PC-9 (cell line): ENCODE results near the gene PIK3R5. TPM values are rescaled to one million over a fixed set of nuclear protein-coding genes. Genes with fewer than 3 reads are reported as not detected.

Source experiments
- BruUV-seq: library from RNA; stranded (reverse); fragments of 400-500 nt; replicated peaks from 2 replicates; lab custom pipeline; 2021; lab: Mats Ljungman, UMichigan
- CTCF ChIA-PET: fragments of 300-600 bp; sonication (Branson Sonifier 250); formaldehyde crosslinking; loops from one replicate; lab custom pipeline; 2022; ENCODE audit warnings: antibody characterized with exemption; lab: Charles Lee
- POLR2A ChIA-PET: fragments of 300-600 bp; sonication (Branson Sonifier 250); formaldehyde crosslinking; loops from one replicate; lab custom pipeline; 2022; ENCODE audit warnings: antibody characterized with exemption; ENCODE audit not compliant: unreplicated experiment; lab: Charles Lee
- DNase-seq, 2 experiments: peaks; one replicate each; pipeline versions ENCODE4 v3.0.0 to v3.0.0-alpha.2; 2015 to 2022; ENCODE audit warnings: mixed read lengths in 1 of 2
- H2AFZ ChIP-seq: fragments of 200-600 bp; sonication (generic); 2 replicates; pipeline ENCODE4 v1.8.1; 2017; ENCODE audit warnings: antibody characterized with exemption
- H3F3A ChIP-seq: fragments of 200-600 bp; sonication (generic); 2 replicates; pipeline ENCODE4 v1.8.1; 2017; ENCODE audit warnings: antibody characterized with exemption, mild to moderate bottlenecking, low read depth; ENCODE audit not compliant: insufficient read depth
- H3K27ac ChIP-seq: fragments of 200-600 bp; sonication (generic); 2 replicates; pipeline ENCODE4 v1.6.1; 2016; ENCODE audit warnings: mixed run types
- H3K27me3 ChIP-seq: fragments of 200-600 bp; sonication (generic); 2 replicates; pipeline ENCODE4 v1.6.1; 2016; ENCODE audit warnings: low read depth, mixed run types; ENCODE audit not compliant: insufficient read depth
- H3K36me3 ChIP-seq: fragments of 200-600 bp; sonication (generic); 2 replicates; pipeline ENCODE4 v1.6.1; 2016; ENCODE audit warnings: low read depth, mixed run types
- H3K4me1 ChIP-seq: fragments of 200-600 bp; sonication (generic); replicated peaks from 2 replicates; pipeline ENCODE4 v1.6.1; 2016; ENCODE audit warnings: mixed run types; ENCODE audit not compliant: insufficient read depth
- H3K4me2 ChIP-seq: fragments of 200-600 bp; sonication (generic); 2 replicates; pipeline ENCODE4 v1.6.1; 2017; ENCODE audit warnings: mixed run types
- H3K4me3 ChIP-seq: fragments of 200-600 bp; sonication (generic); 2 replicates; pipeline ENCODE4 v1.6.1; 2016; ENCODE audit warnings: mixed run types
- H3K79me2 ChIP-seq: fragments of 200-600 bp; sonication (generic); 2 replicates; pipeline ENCODE4 v1.6.1; 2017; ENCODE audit warnings: low read depth, mixed run types
- H3K9me2 ChIP-seq: fragments of 200-600 bp; sonication (generic); 2 replicates; pipeline ENCODE4 v1.8.1; 2017; ENCODE audit warnings: mild to moderate bottlenecking; ENCODE audit not compliant: insufficient read depth
- H3K9me3 ChIP-seq: fragments of 200-600 bp; sonication (generic); 2 replicates; pipeline ENCODE4 v1.8.1; 2016; ENCODE audit warnings: low read depth; ENCODE audit not compliant: insufficient read depth
- H4K20me1 ChIP-seq: fragments of 200-600 bp; sonication (generic); 2 replicates; pipeline ENCODE4 v1.8.1; 2017; ENCODE audit not compliant: insufficient read depth
- EZH2 ChIP-seq: fragments of 200-600 bp; sonication (generic); IDR thresholded peaks from 2 replicates; pipeline ENCODE4 v1.8.0; 2017; ENCODE audit warnings: antibody characterized with exemption, low read depth
- intact Hi-C: fragments of 100-400 bp; cut with micrococcal nuclease; formaldehyde crosslinking; loops from one replicate; pipeline ENCODE4 v1.10.0; 2022; ENCODE audit not compliant: unreplicated experiment
- total RNA-seq: library from RNA; stranded (reverse); gene quantifications from 2 replicates; pipeline ENCODE4 v1.2.3, GENCODE V29; 2021
- TF ChIP-seq, protein P1 (sequence below): fragments of 200-600 bp; sonication (generic); conservative IDR thresholded peaks from 2 replicates; pipeline ENCODE4 v1.6.1; 2017; ENCODE audit warnings: mixed run types, antibody characterized with exemption, mild to moderate bottlenecking, moderate library complexity

PIK3R5 gene
- total RNA-seq, 1 experiment from 2014 or later, result not detected

DNA sequence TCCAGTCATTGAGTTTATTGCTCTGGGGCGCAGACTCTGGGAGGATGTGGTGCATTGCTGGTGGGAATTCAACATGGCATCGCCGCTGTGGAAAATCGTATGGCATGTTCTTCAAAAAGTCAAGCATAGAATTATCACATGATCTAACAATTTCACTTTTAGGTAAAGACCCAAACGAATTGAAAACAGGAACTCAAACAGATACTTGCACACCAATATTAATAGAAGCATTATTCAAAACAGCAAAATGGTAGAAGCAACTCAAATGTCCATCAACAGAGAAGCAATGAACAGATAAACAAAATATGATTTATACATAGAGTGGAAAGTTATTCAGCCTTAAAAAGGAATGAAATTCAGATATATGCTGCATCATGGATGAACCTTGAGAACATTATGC, 113.9 kb downstream of the PIK3R5 start:
- no peaks in the 10 kb centered on the region for H3K4me1 ChIP-seq
- no peaks in the 10 kb centered on the region for H3K9me3 ChIP-seq
- H3K4me3 ChIP-seq, result no peak overlapping the region
- H4K20me1 ChIP-seq, result no peaks in the 10 kb centered on the region
- ChIA-PET POLR2A (no interaction called here), CTCF (no interaction called here)
- intact Hi-C loops, result no loop called here
- DNase-seq, result no peak
- H3K27me3 ChIP-seq, result peaks cover 11% of the 10 kb centered on the region
- H2AFZ ChIP-seq, result no peak overlapping the region
- H3K27ac ChIP-seq, result no peak overlapping the region
- H3F3A ChIP-seq, result no peaks in the 10 kb centered on the region
- H3K9me2 ChIP-seq, result no peaks in the 10 kb centered on the region
- no peaks in the 10 kb centered on the region for H3K79me2 ChIP-seq
- TF ChIP-seq, protein P1, sequence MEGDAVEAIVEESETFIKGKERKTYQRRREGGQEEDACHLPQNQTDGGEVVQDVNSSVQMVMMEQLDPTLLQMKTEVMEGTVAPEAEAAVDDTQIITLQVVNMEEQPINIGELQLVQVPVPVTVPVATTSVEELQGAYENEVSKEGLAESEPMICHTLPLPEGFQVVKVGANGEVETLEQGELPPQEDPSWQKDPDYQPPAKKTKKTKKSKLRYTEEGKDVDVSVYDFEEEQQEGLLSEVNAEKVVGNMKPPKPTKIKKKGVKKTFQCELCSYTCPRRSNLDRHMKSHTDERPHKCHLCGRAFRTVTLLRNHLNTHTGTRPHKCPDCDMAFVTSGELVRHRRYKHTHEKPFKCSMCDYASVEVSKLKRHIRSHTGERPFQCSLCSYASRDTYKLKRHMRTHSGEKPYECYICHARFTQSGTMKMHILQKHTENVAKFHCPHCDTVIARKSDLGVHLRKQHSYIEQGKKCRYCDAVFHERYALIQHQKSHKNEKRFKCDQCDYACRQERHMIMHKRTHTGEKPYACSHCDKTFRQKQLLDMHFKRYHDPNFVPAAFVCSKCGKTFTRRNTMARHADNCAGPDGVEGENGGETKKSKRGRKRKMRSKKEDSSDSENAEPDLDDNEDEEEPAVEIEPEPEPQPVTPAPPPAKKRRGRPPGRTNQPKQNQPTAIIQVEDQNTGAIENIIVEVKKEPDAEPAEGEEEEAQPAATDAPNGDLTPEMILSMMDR, result no peak
- no peak for TF ChIP-seq EZH2
- no TSS peak for BruUV-seq
- no peaks in the 10 kb centered on the region for H3K36me3 ChIP-seq
- H3K4me2 ChIP-seq, result no peak overlapping the region

DNA sequence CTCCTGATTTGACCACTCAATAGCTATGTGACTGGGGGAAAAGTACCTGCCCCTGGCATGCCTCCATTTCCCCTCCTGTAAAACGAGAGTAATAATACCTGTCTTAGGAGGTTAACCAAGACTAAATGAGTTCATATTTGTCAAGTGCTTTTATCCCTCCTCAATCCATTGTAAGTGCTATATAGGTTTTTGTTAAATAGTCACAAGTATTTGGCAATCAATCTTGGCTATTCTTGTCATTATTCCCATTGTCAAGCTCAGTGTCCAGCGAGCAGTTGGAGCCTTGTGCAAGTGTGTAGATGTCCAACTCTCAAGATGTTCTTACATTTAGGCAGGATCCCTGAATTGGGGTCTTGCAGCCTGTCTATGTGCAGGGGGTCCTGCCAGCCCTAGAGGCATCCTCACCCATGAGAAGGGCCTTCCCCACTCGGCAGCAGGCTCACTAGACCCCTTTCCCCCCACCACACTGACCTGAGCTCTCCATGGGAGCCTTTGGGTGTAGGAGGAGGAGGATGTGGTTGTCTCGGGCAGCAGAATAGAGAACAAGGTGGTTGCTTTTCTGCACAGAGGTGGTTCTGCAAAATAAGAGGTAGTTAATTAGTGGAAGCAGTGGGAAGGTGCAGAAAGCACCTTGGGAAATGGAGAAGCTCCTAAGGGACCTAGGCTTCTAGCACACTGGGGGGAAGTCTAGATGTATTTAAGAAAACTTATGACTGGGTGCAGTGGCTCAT, 116.0 kb downstream of the PIK3R5 start:
- no peak for DNase-seq
- Histone ChIP-seq H3K9me3 (no peaks in the 10 kb centered on the region), H4K20me1 (no peaks in the 10 kb centered on the region), H3K9me2 (no peaks in the 10 kb centered on the region), H3K36me3 (no peaks in the 10 kb centered on the region), H3K27ac (no peak overlapping the region), H3K79me2 (no peaks in the 10 kb centered on the region), H3K4me2 (no peak overlapping the region), H3K4me1 (no peaks in the 10 kb centered on the region), H2AFZ (no peak overlapping the region), H3F3A (no peaks in the 10 kb centered on the region), H3K4me3 (no peak overlapping the region), H3K27me3 (peaks cover 2% of the 10 kb centered on the region)
- POLR2A ChIA-PET, result no interaction called here
- intact Hi-C loops, result no loop called here
- CTCF ChIA-PET, result no interaction called here
- no peak for TF ChIP-seq EZH2
- TF ChIP-seq, protein P1, result no peak
- no TSS peak for BruUV-seq

DNA sequence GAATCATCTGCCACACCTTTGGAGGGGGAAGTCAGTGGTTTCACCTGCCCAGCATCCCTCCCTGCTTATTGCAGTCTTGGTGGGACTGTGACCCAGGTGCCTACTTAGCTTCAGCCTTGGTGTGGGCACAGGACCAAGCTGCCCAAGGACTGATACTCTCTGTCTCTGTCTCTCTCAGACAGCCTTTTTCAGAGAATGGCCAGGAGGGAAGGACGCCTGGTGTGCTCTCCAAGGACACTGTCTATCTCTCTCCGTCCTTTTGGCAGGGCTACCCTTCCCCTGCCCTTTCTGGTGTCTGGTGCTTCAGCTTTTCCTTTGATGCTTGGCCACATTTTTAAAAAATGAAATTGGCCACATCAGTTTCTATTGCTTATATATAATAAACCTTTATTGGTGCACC, 117.6 kb downstream of the PIK3R5 start:
- H3K9me3 ChIP-seq, result no peaks in the 10 kb centered on the region
- no peak overlapping the region for H3K4me3 ChIP-seq
- ChIA-PET POLR2A (no interaction called here), CTCF (no interaction called here)
- H3K27me3 ChIP-seq, result no peaks in the 10 kb centered on the region; the same call in none of the 2 replicates
- no peak overlapping the region for H3K27ac ChIP-seq
- no peaks in the 10 kb centered on the region for H3K79me2 ChIP-seq
- H2AFZ ChIP-seq, result no peak overlapping the region
- intact Hi-C loops, result no loop called here
- no peaks in the 10 kb centered on the region for H3K4me1 ChIP-seq
- H3K9me2 ChIP-seq, result no peaks in the 10 kb centered on the region
- H3F3A ChIP-seq, result no peaks in the 10 kb centered on the region
- no peak overlapping the region for H3K4me2 ChIP-seq
- H3K36me3 ChIP-seq, result no peaks in the 10 kb centered on the region
- DNase-seq, result no peak
- no TSS peak for BruUV-seq
- H4K20me1 ChIP-seq, result no peaks in the 10 kb centered on the region
- TF ChIP-seq EZH2, result no peak
- TF ChIP-seq, protein P1, result no peak
